AG09309 (cell line): ENCODE data around the gene RPLP1.

Experiments
- DNase-seq: peaks from one replicate; pipeline ENCODE4 v3.0.0-alpha.2; 2010; ENCODE audit warnings: low read depth
- H3K4me3 ChIP-seq: 2 replicates; pipeline ENCODE4 v1.5.1; 2011; ENCODE audit warnings: mild to moderate bottlenecking, low read depth, low read length, moderate library complexity; ENCODE audit not compliant: control insufficient read depth
- CTCF ChIP-seq: IDR thresholded peaks from 2 replicates; pipeline ENCODE4 v1.5.1; 2011; ENCODE audit warnings: mild to moderate bottlenecking, low read depth, low read length, inconsistent platforms; ENCODE audit not compliant: insufficient read depth, control insufficient read depth; ENCODE audit errors: missing control alignments

RPLP1 gene

GRCh38 chr15:69491038-69491505, 38.5 kb downstream of the RPLP1 start:
- TF ChIP-seq CTCF, result no peak
- DNase-seq, result no peak
- no peak overlapping the region for H3K4me3 ChIP-seq

- TF ChIP-seq CTCF, result no peak
- H3K4me3 ChIP-seq, result no peak overlapping the region
- no peak for DNase-seq
Measured at GRCh38 chr15:69493406-69493805, 40.8 kb downstream of the RPLP1 start.

- no peak for DNase-seq
- TF ChIP-seq CTCF, result no peak
- H3K4me3 ChIP-seq, result no peak overlapping the region
Measured at GRCh38 chr15:69496001-69496400, 43.4 kb downstream of the RPLP1 start.

GRCh38 chr15:69497076-69497475, 44.5 kb downstream of the RPLP1 start:
- no peak for DNase-seq
- no peak overlapping the region for H3K4me3 ChIP-seq
- no peak for TF ChIP-seq CTCF

- no peak for TF ChIP-seq CTCF
- no peak for DNase-seq
- H3K4me3 ChIP-seq, result no peak overlapping the region
Measured at GRCh38 chr15:69497667-69498066, 45.0 kb downstream of the RPLP1 start.

GRCh38 chr15:69498282-69498681, 45.7 kb downstream of the RPLP1 start:
- no peak overlapping the region for H3K4me3 ChIP-seq
- DNase-seq, result no peak
- no peak for TF ChIP-seq CTCF

GRCh38 chr15:69498987-69499386, 46.4 kb downstream of the RPLP1 start:
- no peak for TF ChIP-seq CTCF
- DNase-seq, result no peak
- no peak overlapping the region for H3K4me3 ChIP-seq
